ENCODE measurements around the gene ANKRD24. TPM values are rescaled to one million over a fixed set of nuclear protein-coding genes. Genes with fewer than 3 reads are reported as not detected.

The ANKRD24 gene
- total and polyA plus RNA-seq, 2 of the 13 experiments (the other 11 are each of a cell fraction or from before 2014, with no cell fraction given) = 0.13 to 0.24 TPM

DNA sequence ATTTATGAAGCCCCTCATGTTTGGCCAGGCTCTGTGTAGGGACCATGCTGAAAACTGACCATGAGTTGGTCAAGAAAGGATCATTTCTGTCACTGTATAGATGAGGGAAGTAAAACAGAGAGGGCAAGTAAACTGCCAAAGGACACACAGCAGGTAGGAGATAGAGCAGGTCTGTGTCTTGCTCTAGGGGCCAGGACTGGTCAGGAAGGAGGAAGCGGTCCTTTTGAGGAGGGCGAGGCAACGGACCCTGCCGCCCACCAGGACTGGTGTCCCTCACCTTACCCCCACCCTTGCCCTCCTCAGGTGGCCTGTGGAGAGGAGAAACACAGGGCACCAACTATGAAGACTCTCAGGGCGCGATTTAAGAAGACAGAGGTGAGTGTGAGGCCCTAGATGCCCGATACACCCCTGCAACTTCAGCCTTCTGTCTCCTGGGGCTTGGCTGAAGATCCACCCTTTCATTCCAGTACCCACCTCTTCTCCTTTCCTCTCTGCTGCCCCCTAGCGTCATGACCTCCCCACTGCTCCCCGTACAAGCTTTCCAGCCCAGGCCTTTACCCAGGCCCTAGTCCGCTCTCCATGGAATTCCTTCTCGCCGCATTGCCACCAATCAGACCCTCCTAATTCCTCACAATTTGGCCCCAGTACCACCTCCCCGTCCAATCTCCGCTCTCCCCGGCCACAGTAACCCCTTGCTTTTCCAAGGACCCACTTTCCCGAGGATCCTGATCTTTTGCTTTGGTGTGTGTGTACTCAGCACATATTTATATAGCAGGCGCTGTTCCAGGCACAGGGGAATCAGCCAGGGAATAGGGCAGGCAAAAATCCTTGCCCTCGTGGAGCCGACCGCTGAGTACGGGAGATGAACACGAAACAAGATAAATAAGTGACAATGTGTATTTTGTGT lies 3.9 kb downstream of the ANKRD24 start (continued):
- TF ChIP-seq, protein P1, sequence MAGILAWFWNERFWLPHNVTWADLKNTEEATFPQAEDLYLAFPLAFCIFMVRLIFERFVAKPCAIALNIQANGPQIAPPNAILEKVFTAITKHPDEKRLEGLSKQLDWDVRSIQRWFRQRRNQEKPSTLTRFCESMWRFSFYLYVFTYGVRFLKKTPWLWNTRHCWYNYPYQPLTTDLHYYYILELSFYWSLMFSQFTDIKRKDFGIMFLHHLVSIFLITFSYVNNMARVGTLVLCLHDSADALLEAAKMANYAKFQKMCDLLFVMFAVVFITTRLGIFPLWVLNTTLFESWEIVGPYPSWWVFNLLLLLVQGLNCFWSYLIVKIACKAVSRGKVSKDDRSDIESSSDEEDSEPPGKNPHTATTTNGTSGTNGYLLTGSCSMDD (CRISPR knock-in tag; IDR thresholded peaks at IDR 0.05) = no peak
- TF ChIP-seq SPEN (CRISPR knock-in tag; IDR thresholded peaks at IDR 0.05; ENCODE audit: low read depth) (no peak), SMAD1 (CRISPR knock-in tag; IDR thresholded peaks at IDR 0.05; ENCODE audit: borderline replicate concordance, low read depth) (peak; percentile 54; the same call in 1 of the 2 replicates), MIER2 (CRISPR knock-in tag; IDR thresholded peaks at IDR 0.05) (no peak), KLF6 (CRISPR knock-in tag; IDR thresholded peaks at IDR 0.05) (0 out of 2 replicates have a peak, but pooled peaks have one; percentile 68), FOXO1 (CRISPR knock-in tag; IDR thresholded peaks at IDR 0.05) (0 out of 2 replicates have a peak, but pooled peaks have one; percentile 51), ZFX (CRISPR knock-in tag; IDR thresholded peaks at IDR 0.05; ENCODE audit: low read depth) (peak; percentile 73), GLI4 (CRISPR knock-in tag; IDR thresholded peaks at IDR 0.05; ENCODE audit: borderline replicate concordance) (no peak), ZNF607 (CRISPR knock-in tag; IDR thresholded peaks at IDR 0.05; ENCODE audit: borderline replicate concordance) (no peak), ELF4 (CRISPR knock-in tag; IDR thresholded peaks at IDR 0.05; ENCODE audit: borderline replicate concordance) (no peak), ZSCAN31 (CRISPR knock-in tag; IDR thresholded peaks at IDR 0.05; ENCODE audit: low read depth) (no peak), ZNF768 (CRISPR knock-in tag; IDR thresholded peaks at IDR 0.05) (peak; percentile 99), RAD51 (IDR thresholded peaks at IDR 0.05; ENCODE audit: borderline replicate concordance) (no peak), TEAD3 (CRISPR knock-in tag; optimal IDR thresholded peaks at IDR 0.05; ENCODE audit: borderline replicate concordance) (peak; percentile 59)
- TF ChIP-seq, protein P2, sequence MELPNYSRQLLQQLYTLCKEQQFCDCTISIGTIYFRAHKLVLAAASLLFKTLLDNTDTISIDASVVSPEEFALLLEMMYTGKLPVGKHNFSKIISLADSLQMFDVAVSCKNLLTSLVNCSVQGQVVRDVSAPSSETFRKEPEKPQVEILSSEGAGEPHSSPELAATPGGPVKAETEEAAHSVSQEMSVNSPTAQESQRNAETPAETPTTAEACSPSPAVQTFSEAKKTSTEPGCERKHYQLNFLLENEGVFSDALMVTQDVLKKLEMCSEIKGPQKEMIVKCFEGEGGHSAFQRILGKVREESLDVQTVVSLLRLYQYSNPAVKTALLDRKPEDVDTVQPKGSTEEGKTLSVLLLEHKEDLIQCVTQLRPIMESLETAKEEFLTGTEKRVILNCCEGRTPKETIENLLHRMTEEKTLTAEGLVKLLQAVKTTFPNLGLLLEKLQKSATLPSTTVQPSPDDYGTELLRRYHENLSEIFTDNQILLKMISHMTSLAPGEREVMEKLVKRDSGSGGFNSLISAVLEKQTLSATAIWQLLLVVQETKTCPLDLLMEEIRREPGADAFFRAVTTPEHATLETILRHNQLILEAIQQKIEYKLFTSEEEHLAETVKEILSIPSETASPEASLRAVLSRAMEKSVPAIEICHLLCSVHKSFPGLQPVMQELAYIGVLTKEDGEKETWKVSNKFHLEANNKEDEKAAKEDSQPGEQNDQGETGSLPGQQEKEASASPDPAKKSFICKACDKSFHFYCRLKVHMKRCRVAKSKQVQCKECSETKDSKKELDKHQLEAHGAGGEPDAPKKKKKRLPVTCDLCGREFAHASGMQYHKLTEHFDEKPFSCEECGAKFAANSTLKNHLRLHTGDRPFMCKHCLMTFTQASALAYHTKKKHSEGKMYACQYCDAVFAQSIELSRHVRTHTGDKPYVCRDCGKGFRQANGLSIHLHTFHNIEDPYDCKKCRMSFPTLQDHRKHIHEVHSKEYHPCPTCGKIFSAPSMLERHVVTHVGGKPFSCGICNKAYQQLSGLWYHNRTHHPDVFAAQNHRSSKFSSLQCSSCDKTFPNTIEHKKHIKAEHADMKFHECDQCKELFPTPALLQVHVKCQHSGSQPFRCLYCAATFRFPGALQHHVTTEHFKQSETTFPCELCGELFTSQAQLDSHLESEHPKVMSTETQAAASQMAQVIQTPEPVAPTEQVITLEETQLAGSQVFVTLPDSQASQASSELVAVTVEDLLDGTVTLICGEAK (IDR thresholded peaks at IDR 0.05) = no peak
- TF ChIP-seq, protein P2 (CRISPR knock-in tag; IDR thresholded peaks at IDR 0.05) = peak; percentile 60
- TF ChIP-seq, protein P3, sequence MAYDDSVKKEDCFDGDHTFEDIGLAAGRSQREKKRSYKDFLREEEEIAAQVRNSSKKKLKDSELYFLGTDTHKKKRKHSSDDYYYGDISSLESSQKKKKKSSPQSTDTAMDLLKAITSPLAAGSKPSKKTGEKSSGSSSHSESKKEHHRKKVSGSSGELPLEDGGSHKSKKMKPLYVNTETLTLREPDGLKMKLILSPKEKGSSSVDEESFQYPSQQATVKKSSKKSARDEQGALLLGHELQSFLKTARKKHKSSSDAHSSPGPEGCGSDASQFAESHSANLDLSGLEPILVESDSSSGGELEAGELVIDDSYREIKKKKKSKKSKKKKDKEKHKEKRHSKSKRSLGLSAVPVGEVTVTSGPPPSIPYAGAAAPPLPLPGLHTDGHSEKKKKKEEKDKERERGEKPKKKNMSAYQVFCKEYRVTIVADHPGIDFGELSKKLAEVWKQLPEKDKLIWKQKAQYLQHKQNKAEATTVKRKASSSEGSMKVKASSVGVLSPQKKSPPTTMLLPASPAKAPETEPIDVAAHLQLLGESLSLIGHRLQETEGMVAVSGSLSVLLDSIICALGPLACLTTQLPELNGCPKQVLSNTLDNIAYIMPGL (CRISPR knock-in tag; IDR thresholded peaks at IDR 0.05; ENCODE audit: borderline replicate concordance in 1 of 2, low read depth in 1 of 2) = peak; percentile 18 to 73; a peak in 2 of 4 replicates
